GM18867 (cell line): Measurements from ENCODE around the gene DMWD.
"Not testable (repeated sequence)": the region's sequence is repeated elsewhere in the genome, so short reads cannot be mapped to it uniquely, and the experiment has no call there.

Experiments used
- ATAC-seq: cut with Tn5 transposase; IDR thresholded peaks from one replicate; pipeline ENCODE4 v1.9.1; 2021; ENCODE audit warnings: mild to moderate bottlenecking, moderate library complexity; ENCODE audit not compliant: unreplicated experiment

Gene DMWD

GRCh38 chr19:45753548-45753947 is 39.1 kb downstream of the DMWD start:
- no peak for ATAC-seq

- no peak for ATAC-seq
These were observed 40.0 kb downstream of the DMWD start for GRCh38 chr19:45752639-45753038.

GRCh38 chr19:45751483-45751882 is 41.2 kb downstream of the DMWD start:
- ATAC-seq: not testable (repeated sequence)

- ATAC-seq: no peak
These were observed 45.1 kb downstream of the DMWD start for GRCh38 chr19:45747513-45747912.

GRCh38 chr19:45746866-45747265 is 45.8 kb downstream of the DMWD start:
- no peak for ATAC-seq

- no peak for ATAC-seq
These were observed 47.0 kb downstream of the DMWD start for GRCh38 chr19:45745606-45746005.

- ATAC-seq: no peak
These were observed 49.7 kb downstream of the DMWD start for GRCh38 chr19:45742969-45743368.

GRCh38 chr19:45739498-45740439 is 52.9 kb downstream of the DMWD start:
- no peak for ATAC-seq

- no peak for ATAC-seq
These were observed 59.4 kb downstream of the DMWD start, which contains the start of gene MEIOSIN for GRCh38 chr19:45733160-45733810. MEIOSIN (plus strand) TSS chr19:45733439; CDS start chr19:45735377, 1,938 bp downstream.
